ENCODE results near the gene PRKCE.

GRCh38 chr2:45851576-45852304 is 200.3 kb downstream of the PRKCE start:
- no peak for TF ChIP-seq POLR2A (IDR thresholded peaks at IDR 0.05)
- TF ChIP-seq CTCF (IDR thresholded peaks at IDR 0.05) = no peak
